NCI-H82 (cell line): Measurements from ENCODE around the gene ZNF540.
A peak's percentile ranks its signal among the peaks of the same experiment; 100 is the strongest.
"Not testable (repeated sequence)": the region's sequence is repeated elsewhere in the genome, so short reads cannot be mapped to it uniquely, and the experiment has no call there.

Experiments used
- DNase-seq: peaks from one replicate; lab custom pipeline; 2025; lab: John Stamatoyannopoulos, UW

Gene ZNF540

DNA sequence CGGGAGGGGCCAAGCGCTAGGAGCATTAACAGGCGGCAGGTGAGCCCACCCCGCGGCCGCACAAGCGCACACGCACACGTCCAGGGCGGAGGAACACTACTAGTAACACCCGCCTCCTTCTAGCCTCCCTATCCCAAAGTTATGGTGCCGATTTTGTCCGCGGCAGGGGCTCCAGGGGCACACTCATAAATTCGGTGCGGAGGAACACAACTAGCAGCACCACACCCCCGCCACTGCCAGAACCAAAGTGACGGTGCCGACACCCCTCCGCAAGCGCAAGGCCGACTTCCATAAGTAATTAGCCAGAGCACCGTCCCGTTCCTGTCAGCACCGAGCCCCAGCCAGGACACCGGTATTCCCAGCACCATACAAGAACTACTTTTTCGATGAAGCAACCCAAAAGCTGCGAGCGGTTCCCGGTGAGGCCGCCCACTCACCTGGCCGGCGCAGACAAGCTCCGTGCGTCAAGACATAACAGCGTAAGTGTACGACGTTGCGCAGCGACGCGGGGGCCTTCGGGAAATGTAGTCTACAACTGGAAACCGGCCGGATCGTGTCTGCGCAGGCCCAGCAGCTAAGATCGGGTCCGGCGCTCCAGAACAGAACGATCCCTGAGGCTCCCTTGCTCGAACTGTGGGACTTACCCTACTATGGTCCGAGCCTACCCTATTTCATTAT is at the start of gene ZNF540, which contains the start of gene ZNF571:
Gene ZNF540 (plus strand): TSS at position 573 of the 678 bp plus-strand sequence. CDS start 3,572 bp downstream, outside the sequence.
Gene ZNF571 (minus strand): TSS at position 489 of the 678 bp plus-strand sequence. CDS start 8,116 bp downstream, outside the sequence.
- DNase-seq, result peak; percentile 96

DNA sequence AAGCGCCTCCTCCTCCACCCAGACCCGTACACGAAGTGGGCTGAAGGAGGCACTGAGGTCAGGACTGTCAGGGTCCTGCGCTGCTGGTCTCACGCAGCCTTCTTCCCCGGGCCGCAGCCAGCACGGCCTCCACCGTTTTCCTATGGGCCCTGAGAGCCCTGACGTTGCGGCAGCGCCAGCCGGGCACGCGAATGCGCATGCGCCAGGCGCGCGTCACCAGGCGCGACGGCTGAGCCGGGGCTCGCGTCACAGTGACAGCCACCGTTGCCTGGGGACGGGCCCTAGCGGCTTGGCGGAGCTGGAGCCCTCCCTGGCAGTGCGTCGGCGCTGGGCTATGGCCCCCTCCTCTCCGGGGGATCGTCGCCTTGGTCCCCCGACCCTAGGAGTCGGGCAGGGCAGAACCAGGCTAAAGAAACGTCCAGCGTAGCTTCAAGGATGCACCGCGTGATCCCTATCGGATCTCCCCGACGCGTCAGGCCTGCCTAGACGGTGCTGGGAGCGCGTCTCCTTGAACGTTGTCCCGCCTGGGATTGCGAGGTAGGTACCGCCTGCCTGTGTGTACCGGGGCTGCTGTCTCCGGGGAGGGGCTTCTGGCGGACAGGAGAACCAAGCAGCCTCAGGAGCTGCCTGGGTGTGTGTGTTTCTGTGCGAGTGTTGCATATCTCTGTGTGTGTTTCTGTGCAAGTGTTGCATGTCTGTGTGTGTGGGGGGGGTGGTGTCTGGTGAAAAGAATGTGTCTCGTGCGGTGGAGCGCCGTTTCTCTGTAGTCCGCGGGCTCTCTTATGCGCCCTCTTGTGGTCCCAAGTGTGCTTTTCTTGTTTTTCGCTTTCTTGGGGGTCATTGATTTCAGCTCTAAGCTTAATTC is 43.3 kb upstream of the ZNF540 start:
- DNase-seq, result peak; percentile 52

DNA sequence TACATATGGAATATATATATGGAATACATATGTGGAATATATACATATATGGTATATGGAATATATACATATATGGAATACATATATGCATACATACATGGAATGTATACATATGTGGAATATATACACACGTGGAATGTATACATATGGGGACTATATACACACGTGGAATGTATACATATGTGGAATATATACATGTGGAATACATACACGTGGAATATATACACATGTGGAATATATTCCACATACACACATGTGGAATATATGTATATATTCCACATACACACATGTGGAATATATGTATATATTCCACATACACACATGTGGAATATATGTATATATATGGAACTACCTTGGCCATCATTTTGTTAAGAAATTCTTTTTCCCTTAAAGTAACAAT is 31.2 kb upstream of the ZNF540 start:
- DNase-seq, result no peak

DNA sequence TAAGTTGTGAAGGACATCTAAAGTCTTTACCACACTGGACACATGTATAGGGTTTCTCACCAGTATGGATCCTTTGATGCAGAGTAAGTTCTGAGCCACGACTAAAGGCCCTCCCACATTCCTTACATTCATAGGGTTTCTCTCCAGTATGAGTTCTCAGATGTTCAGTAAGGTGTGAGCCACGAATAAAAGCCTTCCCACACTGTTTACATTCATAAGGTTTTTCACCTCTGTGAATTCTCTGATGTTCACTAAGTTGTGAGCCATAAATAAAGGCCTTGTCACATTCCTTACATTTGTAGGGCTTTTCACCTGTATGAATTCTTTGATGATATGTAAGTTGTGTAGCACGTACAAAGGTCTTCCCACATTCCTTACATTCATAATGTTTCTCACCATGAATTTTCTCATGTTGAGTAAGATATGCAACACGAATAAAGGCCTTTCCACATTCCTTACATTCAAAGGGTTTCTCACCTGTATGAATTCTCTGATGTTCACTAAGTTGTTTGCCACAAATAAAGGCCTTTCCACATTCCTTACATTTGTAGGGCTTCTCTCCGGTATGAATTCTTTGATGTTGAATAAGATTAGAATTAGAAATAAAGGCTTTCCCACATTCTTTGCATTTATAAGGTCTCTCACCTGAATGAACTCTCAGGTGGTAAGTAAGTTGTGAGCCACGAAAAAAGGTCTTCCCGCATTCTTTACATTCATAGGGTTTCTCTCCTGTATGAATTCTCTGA is 29.9 kb upstream of the ZNF540 start:
- no peak for DNase-seq

DNA sequence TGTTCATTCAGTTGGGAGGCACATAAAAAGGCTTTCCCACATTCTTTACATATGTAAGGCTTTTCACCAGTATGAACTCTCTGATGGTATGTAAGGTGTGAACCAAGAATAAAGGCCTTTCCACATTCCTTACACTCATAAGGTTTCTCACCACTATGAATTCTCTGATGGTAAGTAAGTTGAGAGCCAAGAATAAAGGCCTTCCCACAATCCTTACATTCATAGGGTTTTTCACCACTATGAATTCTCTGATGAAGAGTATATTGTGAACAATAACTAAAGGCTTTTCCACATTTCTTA is 29.4 kb upstream of the ZNF540 start:
- DNase-seq, result no peak

DNA sequence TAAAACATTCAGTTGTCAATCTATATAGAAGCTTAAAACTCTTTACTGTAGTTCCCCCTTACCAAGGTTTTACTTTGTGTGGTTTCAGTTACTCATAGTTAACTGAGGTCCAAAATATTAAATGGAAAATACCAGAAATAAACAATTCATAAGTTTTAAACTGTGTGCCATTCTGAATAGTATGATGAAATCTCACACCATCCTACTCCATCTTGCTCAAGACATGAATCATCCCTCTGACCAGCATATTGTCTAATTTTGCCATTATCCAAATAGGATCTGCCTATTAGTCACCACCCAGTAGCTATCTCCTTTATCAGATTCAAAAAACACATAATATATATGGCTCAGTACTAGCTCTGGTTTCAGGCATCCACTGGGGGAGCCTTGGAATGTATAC is 22.5 kb upstream of the ZNF540 start:
- no peak for DNase-seq

DNA sequence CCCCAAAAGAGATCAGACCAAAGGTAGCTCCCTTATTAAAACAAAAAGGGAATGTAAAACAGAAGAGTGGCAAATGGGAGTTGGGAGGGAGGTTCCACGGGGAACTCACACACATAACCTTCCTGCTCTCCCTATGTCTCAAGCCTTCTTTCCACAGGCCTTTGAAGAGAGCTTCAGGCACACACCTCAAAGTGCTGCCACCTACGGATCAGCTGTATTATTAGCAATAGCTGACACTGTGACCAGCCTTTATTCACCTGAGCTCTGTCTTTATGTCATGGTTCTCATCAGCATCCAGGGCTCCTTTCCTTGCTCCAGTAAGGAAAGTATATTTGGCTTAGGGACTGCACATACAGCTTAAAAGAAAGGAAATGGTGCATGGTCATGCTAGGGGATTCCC is 11.3 kb upstream of the ZNF540 start:
- DNase-seq, result peak; percentile 7

DNA sequence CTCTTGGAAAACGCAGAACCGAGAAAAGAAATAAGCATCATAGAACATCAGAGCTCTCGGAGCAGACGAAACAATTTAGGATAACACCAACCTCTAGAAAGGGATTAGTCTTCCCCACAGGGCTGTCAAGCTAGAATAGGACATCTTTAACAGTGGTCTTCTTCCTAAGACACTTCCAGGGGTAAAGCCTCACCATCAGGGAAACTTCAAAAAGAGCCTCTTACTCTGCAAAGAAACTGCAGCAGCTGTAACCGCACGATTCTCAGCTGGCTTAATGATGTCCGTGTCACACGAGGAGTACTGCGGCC is 726 bp upstream of the ZNF540 start:
- no peak for DNase-seq

DNA sequence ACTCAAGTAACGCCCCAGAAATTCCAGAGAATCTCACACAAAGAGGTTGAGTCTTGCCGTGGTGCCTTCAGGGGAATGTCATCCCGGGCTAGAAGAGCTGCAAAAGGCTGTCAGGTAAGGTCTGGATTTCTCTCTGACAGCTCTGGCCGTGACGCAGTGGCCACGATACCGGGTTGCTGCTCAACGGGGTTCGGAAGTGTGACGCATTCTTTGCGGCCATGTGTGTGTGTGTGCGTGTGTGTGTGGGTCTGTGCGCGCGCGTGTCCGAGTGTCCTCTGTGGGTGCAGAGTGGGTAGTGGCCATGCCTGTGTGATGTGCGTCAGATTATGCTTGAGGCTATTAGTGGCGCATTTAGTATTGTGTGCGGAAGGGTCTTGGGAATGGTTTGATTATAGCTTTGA is 306 bp downstream of the ZNF540 start:
- no peak for DNase-seq

DNA sequence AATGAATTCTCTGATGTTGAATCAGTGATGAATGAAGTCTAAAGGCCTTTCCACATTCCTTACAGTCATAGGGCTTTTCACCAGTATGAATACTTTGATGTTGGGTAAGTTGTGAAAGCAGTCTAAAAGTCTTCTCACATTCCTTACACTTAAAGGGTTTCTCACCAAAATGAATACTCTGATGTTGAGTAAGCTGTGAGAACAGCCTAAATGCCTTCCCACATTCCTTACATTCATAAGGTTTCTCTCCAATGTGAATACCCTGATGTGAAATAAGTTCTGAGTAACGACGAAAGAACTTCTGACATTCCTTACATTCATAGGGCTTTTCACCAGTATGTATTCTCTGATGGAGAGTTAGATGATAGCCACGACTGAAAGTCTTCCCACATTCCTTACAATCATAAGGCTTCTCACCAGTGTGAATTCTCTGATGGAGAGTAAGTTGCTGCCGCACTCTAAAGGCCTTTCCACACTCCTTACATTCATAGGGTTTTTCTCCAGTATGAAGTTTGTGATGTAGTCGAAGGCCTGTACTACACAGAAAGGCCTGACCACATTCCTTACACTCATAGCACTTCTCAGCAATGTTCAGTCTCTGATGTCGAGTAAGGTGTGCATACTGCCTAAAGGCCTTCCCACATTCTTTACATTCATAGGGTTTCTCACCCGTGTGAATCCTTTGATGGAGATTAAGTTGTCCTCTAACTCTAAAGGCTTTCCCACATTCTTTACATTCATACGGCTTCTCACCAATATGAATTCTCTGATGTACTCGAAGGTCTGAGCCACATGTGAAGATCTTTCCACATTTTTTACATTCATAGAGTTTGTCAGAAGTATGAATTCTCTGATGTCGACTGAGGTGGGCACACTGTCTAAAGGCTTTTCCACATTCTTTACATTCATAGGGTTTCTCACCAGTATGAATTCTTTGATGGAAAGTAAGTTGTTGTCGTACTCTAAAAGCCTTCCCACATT is 40.7 kb downstream of the ZNF540 start:
- DNase-seq, result no peak

DNA sequence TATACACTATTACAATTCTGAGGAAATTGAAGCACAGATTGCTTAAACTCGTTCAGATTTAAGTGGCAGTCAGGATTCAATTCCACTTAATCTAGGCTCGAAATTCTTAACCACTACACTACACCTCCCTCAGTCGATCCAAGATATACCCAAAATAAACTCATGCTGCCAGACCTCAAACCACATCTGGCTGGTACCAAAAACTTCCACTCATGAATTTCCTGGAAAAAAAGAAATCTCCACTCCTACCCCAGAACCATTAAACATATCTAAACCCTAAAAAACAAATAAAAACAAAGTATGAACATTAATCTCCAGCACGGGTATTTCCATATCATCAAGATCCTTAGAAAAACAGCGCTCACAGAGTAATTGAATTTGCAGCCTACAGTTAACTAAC is 59.4 kb downstream of the ZNF540 start:
- DNase-seq, result peak; percentile 36

DNA sequence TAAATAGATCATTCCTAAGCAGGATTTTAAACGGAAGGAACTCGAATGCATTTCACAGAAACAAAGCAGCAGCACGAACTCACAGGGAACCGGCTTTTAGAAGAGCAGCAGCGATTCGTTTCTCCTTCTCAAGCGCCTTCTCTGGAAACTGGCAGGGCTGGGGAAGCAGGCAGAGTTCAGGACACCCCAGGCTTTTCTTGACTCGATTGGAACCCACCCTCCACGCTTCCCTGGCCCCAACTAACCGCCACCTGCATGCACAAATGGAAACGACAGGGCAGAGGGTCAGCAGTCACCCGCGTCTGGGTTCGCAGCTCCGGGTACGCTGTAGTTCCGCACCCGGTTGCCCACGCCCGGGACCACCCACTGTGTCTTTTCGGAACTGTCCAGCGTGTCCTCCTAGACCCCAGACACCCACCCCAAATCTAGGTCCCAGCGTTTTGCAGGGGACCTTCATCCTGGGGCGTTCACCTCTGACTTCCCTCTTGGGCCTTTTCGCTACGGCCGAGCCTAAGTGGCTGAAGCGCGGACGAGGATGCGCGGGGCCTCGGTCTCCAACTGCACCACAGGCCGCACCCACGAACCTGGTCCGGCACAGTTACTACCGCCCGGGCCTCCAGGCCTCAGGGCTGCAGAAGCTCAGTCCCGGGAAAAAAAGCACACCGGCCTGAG is 60.1 kb downstream of the ZNF540 start:
- DNase-seq, result peak; percentile 81

DNA sequence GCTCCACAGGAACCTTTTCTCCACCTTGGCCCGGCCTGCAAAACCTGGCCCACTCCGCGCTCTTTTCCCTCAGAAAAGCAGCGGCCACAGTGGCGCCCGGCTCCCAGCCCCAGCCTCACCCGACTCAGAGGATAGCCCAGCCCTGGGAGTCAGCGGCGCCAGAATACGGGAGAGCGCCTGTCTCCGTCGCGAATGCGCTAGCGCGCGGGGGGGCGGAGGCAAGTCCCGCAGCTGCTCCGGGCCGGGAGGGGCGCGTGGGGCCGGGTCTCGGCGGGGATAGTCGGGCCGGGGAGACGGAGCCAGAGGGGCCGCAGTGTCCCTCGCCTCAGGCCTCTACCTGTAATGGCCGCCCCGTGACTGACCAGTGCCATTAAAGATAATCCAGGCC is 60.6 kb downstream of the ZNF540 start, which contains the start of gene ZFP30:
Gene ZFP30 (minus strand): TSS at position 165 of the 388 bp plus-strand sequence. CDS start 7,643 bp downstream, outside the sequence.
- peak; percentile 96 for DNase-seq

DNA sequence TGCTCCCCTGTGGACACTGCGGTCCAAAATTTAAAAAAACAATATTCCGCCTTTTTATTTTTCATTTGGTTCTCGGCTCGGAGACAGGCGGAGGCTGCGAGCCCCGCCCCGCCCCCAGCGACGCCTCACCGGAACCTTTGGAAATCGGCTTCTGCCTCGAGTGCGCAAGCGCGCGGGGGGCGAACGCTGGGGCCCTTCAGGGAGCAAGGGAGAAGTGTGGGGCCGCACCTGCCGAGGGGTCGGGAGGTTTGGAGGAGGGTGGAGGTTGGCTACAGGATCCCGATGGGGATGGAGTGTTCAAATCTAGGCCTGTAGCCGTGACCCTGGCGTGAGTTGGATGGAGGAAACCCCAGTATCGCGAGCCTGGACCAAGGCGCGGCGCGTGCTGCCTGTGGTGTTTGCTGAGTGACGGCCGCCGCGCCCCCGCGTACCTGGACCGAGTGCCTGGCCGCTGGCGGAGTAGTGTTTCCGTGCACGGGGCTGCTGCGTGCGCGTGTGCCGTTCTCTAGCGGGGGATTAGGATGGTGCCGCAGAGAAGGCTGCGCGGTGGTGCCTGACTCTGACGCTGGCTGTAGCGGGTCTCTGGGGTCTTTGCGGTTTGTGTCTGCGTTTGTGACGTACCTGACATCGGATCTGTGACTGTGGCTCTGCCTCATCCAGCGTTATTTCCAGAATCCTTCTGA is 61.2 kb downstream of the ZNF540 start:
- peak; percentile 94 for DNase-seq

DNA sequence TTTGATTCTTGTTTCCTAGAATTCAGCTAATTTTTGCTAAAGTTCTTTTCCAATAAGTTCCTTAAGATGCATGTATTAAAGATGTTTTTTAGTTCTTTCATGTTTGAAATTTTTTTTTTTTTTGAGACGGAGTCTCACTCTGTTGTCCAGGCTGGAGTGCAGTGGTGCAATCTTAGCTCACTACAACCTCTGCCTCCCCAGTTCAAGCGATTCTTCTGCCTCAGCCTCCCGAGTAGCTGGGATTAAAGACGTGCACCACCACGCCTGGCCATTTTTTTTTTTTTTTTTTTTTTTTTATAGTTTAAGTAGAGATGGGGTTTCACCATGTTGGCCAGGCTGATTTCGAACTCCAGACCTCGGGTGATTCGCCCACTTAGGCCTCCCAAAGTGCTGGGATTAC is 62.5 kb downstream of the ZNF540 start:
- not testable (repeated sequence) for DNase-seq
